ENCODE data around the gene PTPRK.

DNA sequence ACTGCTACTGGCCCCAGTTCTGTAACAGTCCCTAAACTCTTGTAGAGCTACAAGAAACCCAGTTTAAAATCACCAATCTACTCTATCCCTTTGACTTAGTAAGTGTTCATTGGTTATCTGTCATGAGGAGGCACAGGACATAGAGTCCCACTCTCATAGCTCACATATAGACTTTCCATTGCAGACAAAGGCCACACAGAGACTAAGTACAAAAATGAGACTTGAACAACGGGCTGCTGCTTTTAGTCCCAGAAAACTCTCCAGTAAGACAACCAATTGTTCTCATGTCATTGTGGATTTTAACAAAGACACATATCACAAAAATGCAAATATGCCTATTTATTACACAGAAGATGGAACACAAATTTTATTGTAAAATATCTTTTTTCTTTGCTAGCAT lies 197.4 kb downstream of the PTPRK start:
- TF ChIP-seq, protein P1, sequence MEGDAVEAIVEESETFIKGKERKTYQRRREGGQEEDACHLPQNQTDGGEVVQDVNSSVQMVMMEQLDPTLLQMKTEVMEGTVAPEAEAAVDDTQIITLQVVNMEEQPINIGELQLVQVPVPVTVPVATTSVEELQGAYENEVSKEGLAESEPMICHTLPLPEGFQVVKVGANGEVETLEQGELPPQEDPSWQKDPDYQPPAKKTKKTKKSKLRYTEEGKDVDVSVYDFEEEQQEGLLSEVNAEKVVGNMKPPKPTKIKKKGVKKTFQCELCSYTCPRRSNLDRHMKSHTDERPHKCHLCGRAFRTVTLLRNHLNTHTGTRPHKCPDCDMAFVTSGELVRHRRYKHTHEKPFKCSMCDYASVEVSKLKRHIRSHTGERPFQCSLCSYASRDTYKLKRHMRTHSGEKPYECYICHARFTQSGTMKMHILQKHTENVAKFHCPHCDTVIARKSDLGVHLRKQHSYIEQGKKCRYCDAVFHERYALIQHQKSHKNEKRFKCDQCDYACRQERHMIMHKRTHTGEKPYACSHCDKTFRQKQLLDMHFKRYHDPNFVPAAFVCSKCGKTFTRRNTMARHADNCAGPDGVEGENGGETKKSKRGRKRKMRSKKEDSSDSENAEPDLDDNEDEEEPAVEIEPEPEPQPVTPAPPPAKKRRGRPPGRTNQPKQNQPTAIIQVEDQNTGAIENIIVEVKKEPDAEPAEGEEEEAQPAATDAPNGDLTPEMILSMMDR (IDR thresholded peaks at IDR 0.05): no peak
- TF ChIP-seq POLR2A (IDR thresholded peaks at IDR 0.05): no peak
